Breast epithelium (tissue), 3 donors: Measurements from ENCODE around the gene GPC6.

Experiments
- CTCF ChIP-seq, 3 donors: fragments of 450-650 bp; IDR thresholded peaks; one replicate each; pipeline ENCODE4 v1.5.1; 2016 to 2017; ENCODE audit warnings: antibody characterized with exemption in 3 of 3, mild to moderate bottlenecking in 3 of 3, moderate library complexity in 3 of 3
- POLR2A ChIP-seq: fragments of 450-650 bp; IDR thresholded peaks from one replicate; pipeline ENCODE4 v1.6.1; 2016; ENCODE audit warnings: antibody characterized with exemption, mild to moderate bottlenecking, moderate library complexity

- no peak for TF ChIP-seq CTCF (IDR thresholded peaks at IDR 0.05)
- no peak for TF ChIP-seq POLR2A
These were observed 2.1 kb upstream of the GPC6 start for GRCh38 chr13:93224535-93224934.
